Measurements from ENCODE around the gene PCP2.

The PCP2 gene

DNA sequence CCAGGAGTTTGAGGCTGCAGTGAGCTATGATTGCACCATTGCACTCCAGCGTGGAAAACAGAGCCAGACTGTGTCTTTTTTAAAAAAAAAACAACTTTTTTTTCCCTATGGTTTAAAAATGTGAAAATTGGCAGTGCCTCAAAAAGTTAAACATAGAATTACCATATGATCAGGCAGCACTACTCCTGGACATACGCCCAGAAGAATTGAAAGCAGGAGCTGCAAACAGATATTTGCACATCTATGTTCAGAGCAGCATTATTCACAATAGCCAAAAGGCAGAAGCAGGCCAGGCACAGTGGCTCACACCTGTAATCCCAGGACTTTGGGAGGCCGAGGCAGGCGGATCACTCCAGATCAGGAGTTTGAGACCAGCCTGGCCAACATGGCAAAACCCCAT lies 31.6 kb upstream of the PCP2 start:
- POLR2A ChIA-PET, result interaction anchor here (1.2 kb wide), 1 partner anchor 16 kb away, joined by 3 read pairs; the partner anchor contains the start of gene TRAPPC5
- DNase-seq (ENCODE audit: extremely low spot score), result no peak
- CTCF ChIA-PET, result no interaction called here
- TF ChIP-seq ZNF384 (IDR thresholded peaks at IDR 0.05) (no peak), SUZ12 (IDR thresholded peaks at IDR 0.05) (no peak)

DNA sequence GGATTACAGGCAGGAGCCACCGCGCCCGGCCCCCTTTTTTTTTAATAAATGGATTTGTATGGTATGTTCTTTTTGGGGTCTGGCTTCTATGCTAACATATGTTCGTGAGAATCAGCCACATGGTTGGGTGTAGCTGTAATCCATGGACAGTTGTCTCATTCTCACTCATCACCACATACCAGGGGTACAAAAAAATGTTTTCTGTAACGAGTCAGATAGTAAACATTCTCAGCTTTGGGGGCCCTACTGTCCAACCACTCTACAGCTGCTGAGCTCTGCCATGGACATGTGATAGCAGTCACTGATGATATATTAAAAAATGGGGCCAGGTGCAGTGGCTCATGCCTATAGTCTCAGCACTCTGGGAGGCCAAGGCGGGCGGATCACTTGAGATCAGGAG lies 30.2 kb upstream of the PCP2 start:
- no peak for TF ChIP-seq L3MBTL2 (conservative IDR thresholded peaks at IDR 0.05)
- no peak for TF ChIP-seq NFRKB (IDR thresholded peaks at IDR 0.05)
- no peak for TF ChIP-seq FOXM1 (IDR thresholded peaks at IDR 0.05; ENCODE audit: borderline replicate concordance)
- no peak for DNase-seq (ENCODE audit: extremely low spot score)
- CTCF ChIA-PET, result no interaction called here
- POLR2A ChIA-PET, result no interaction called here

DNA sequence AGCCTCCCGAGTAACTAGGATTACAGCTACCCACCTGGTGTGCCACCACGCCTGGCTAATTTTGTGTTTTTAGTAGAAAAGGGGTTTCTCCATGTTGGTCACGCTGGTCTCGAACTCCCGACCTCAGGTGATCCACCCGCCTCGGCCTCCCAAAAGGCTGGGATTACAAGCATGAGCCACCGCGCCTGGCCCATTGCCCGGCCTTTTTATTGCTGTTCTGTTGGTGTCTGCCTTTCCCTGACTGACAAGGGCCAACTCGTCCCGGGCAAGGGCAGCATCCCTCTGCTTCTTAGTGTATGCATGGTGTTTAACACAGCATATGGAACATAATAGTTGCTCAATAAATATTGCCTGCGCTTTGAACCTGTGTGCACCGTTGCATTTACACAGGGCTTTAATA lies 29.1 kb upstream of the PCP2 start:
- TF ChIP-seq LEF1 (IDR thresholded peaks at IDR 0.05; ENCODE audit: borderline replicate concordance) (no peak), FOXK2 (IDR thresholded peaks at IDR 0.05) (no peak), FOXA1 (IDR thresholded peaks at IDR 0.05) (no peak), CTBP1 (IDR thresholded peaks at IDR 0.05; ENCODE audit: borderline replicate concordance) (no peak)
- POLR2A ChIA-PET, result interaction anchor here (2.2 kb wide), 1 partner anchor 18 kb away, joined by 7 read pairs; the partner anchor contains the start of gene TRAPPC5
- no peak for DNase-seq (ENCODE audit: extremely low spot score)
- CTCF ChIA-PET, result no interaction called here

DNA sequence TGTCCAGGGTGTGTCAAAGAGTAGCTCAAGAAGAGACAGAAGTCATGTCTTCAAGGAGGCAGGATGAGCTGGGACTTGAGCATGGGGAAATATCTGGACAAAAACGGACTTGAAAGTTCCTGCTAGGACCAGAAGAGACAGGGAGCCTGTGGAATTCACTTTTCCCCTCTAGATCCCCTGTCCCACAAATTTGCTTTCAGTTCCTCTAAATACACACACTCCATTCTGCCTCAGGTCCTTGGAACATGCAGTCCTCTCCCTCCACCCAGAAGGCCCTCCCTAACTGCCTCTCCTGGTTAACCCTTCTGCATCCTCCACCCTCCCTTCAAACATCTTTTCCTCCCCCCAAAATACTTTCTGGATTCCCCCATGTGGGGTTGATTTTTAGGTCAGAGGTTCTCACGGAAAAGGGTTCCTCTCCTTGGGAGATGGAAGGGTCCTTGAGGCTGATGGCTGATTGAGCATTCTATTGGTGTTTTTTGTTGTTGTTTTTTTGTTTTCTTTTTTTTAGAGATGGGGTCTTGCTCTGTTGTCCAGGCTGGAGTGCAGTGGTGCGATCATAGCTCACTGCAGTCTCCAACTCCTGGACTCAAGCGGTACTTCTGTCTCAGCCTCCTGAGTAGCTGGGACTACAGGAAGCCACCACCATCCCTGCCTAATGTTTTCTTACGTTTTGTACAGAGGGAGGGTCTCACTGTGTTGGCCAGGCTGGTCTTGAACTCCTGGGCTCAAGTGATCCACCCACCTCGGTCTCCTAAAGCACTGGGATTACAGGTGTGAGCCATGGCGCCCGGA lies 28.4 kb upstream of the PCP2 start:
- no peak for TF ChIP-seq HDGF (IDR thresholded peaks at IDR 0.05; ENCODE audit: borderline replicate concordance)
- TF ChIP-seq SUZ12 (IDR thresholded peaks at IDR 0.05), result no peak
- TF ChIP-seq, protein P1, sequence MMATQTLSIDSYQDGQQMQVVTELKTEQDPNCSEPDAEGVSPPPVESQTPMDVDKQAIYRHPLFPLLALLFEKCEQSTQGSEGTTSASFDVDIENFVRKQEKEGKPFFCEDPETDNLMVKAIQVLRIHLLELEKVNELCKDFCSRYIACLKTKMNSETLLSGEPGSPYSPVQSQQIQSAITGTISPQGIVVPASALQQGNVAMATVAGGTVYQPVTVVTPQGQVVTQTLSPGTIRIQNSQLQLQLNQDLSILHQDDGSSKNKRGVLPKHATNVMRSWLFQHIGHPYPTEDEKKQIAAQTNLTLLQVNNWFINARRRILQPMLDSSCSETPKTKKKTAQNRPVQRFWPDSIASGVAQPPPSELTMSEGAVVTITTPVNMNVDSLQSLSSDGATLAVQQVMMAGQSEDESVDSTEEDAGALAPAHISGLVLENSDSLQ (IDR thresholded peaks at IDR 0.05), result no peak
- TF ChIP-seq SP1 (IDR thresholded peaks at IDR 0.05), result no peak
- TF ChIP-seq LEF1 (IDR thresholded peaks at IDR 0.05; ENCODE audit: borderline replicate concordance), result no peak
- ChIA-PET CTCF (interaction anchor here (1.0 kb wide), 1 partner anchor 10 kb away, joined by 4 read pairs; no protein-coding TSS in a partner anchor), POLR2A (interaction anchor here (2.2 kb wide), 1 partner anchor 19 kb away, joined by 7 read pairs; the partner anchor contains the start of gene TRAPPC5)
- DNase-seq (ENCODE audit: extremely low spot score), result no peak

DNA sequence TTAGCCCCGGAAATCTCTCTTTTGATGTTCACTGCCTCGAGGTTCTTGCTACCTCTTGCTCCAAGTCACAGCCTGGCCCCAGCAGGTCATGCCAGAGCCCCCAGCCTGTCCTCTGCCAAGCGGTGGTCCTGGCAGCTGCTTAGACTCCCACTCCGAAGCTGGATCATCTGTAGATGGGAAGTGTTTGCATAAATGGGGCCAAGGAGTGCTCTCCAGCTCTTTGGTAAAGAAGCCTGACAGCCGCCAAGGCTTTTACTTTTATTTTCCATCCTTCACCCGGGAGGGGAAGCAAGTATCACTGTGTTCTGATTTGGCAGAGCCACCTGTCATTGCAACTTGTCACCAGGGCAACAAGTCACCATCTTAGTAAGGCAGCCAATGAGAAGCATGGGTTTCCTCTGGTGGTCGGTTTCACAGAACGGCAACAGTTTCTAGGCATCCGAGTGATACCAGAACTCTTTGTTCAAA lies 24.7 kb upstream of the PCP2 start:
- TF ChIP-seq, protein P1 (IDR thresholded peaks at IDR 0.05), result peak; percentile 84
- TF ChIP-seq TARDBP (IDR thresholded peaks at IDR 0.05) (no peak), ARNT (IDR thresholded peaks at IDR 0.05) (no peak)
- ChIA-PET POLR2A (interaction anchor here (1.6 kb wide), 1 partner anchor 23 kb away, joined by 5 read pairs; the partner anchor contains the start of gene TRAPPC5), CTCF (no interaction called here)
- DNase-seq (ENCODE audit: extremely low spot score), result no peak

DNA sequence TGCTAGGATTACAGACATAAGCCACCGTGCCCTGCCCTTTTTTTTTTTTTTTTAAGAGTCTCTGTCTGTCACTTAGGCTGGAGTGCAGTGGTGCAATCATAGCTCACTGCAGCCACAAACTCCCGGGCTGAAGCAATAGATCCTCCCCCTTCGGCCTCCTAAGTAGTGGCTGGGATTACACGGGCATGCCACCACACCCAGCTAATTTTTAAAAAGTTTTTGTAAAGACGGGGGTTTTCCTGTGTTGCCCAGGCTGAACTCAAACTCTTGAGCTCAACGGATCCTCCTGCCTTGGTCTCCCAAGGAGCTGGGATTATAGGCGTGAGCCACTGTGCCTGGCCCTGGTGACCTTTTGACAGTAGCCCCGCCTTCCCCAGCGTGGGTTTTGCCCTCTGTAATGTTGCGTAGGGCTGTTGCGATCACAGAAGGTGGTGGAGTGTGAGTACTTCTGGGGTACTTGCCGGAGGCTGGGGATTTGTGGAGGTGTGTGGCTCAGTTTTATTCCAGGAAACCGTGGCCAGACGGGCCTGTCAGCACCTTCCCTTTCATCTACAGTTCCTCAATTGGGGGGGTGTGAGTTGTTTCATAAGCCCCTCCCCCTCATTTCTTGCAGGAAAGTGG lies 23.7 kb upstream of the PCP2 start:
- ChIA-PET POLR2A (interaction anchor here (1.6 kb wide), 1 partner anchor 24 kb away, joined by 5 read pairs; the partner anchor contains the start of gene TRAPPC5), CTCF (interaction anchor here (0.6 kb wide), 1 partner anchor 20 kb away, joined by 3 read pairs; the partner anchor contains the start of gene MCEMP1)
- TF ChIP-seq, protein P1 (IDR thresholded peaks at IDR 0.05), result peak; percentile 14; the same call in 1 of the 2 replicates
- TF ChIP-seq L3MBTL2 (conservative IDR thresholded peaks at IDR 0.05), result no peak
- DNase-seq (ENCODE audit: extremely low spot score), result no peak

DNA sequence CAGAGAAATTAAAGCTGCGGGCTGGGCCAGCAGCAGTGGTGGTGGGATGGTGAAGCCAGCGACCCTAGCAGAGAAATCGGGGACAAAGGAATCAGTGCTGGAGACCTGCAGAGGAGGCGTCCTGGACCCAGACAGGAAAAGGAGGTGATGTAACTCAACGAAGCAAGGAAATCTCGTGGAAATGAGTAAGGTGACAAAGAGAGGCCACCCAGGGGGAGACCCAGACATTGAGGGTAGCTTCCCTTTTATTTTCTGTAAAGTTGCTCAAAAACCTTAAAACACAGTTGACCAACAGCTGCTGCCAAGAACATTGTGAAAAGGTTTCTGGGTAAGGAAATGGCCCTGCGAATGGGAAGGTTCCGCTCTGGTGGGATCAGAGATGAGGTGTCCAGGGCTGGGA lies 22.1 kb upstream of the PCP2 start:
- ChIA-PET POLR2A (no interaction called here), CTCF (interaction anchor here (0.7 kb wide), 1 partner anchor 12 kb away, joined by 3 read pairs; no protein-coding TSS in a partner anchor)
- no peak for DNase-seq (ENCODE audit: extremely low spot score)
- TF ChIP-seq, protein P1 (IDR thresholded peaks at IDR 0.05), result no peak
- no peak for TF ChIP-seq HDGF (IDR thresholded peaks at IDR 0.05; ENCODE audit: borderline replicate concordance)
- no peak for TF ChIP-seq BHLHE40 (IDR thresholded peaks at IDR 0.05; ENCODE audit: borderline replicate concordance)
- TF ChIP-seq FOXA1 (IDR thresholded peaks at IDR 0.05), result no peak
- no peak for TF ChIP-seq LEF1 (IDR thresholded peaks at IDR 0.05; ENCODE audit: borderline replicate concordance)
- TF ChIP-seq TARDBP (IDR thresholded peaks at IDR 0.05), result no peak
